AG04449 (cell line): ENCODE data around the gene OR1Q1.

Experiments
- CTCF ChIA-PET: fragments of 350-600 bp; formaldehyde crosslinking; extraction: SDS; loops from one replicate; lab custom pipeline; 2021; ENCODE audit warnings: antibody characterized with exemption; lab: Yijun Ruan, JAX
- POLR2A ChIA-PET: fragments of 400-600, 350-600 bp; formaldehyde crosslinking; extraction: SDS; loops from one replicate; lab custom pipeline; 2020; ENCODE audit warnings: antibody characterized with exemption, inconsistent platforms; lab: Yijun Ruan, JAX
- DNase-seq: peaks from one replicate; pipeline ENCODE4 v3.0.0-alpha.2; 2010; ENCODE audit warnings: low read depth, low spot score
- H3K4me3 ChIP-seq: 2 replicates; pipeline ENCODE4 v1.5.1; 2011; ENCODE audit warnings: low read depth, mild to moderate bottlenecking, control low read depth, low read length
- CTCF ChIP-seq: IDR thresholded peaks from one replicate; pipeline ENCODE4 v1.5.1; 2011; ENCODE audit warnings: mild to moderate bottlenecking, moderate library complexity, low read length, control low read depth, inconsistent platforms; ENCODE audit not compliant: insufficient read depth; ENCODE audit errors: missing control alignments

Gene OR1Q1

GRCh38 chr9:122661416-122661815 lies 46.9 kb downstream of the OR1Q1 start, which contains the start of gene OR1L1:
OR1L1 (plus strand) TSS chr9:122661716; CDS start chr9:122661716, 0 bp downstream.
- TF ChIP-seq CTCF: no peak
- ChIA-PET POLR2A (no interaction called here), CTCF (no interaction called here)
- H3K4me3 ChIP-seq: no peak within 1 kb of the TSS
- DNase-seq: no peak
